B cell (primary cell): Measurements from ENCODE around the gene CYTH4. TPM values are rescaled to one million over a fixed set of nuclear protein-coding genes. Genes with fewer than 3 reads are reported as not detected.

Experiments
- ATAC-seq: fragments of 200-7000 bp; cut with Tn5 transposase; one replicate; pipeline ENCODE4 v1.10.0; 2021; ENCODE audit warnings: low read depth, mild to moderate bottlenecking, moderate number of reproducible peaks, moderate library complexity
- CTCF ChIA-PET: fragments of 350-600 bp; sonication (Branson Sonifier 250); formaldehyde crosslinking; loops from one replicate; lab custom pipeline; 2021; ENCODE audit warnings: antibody characterized with exemption, inconsistent platforms; lab: Charles Lee
- POLR2A ChIA-PET: fragments of 350-600 bp; sonication (Branson Sonifier 250); formaldehyde crosslinking; loops from one replicate; lab custom pipeline; 2021; ENCODE audit warnings: antibody characterized with exemption; lab: Charles Lee
- DNase-seq: peaks from one replicate; pipeline ENCODE4 v3.0.0; 2013
- H2AFZ ChIP-seq: 2 replicates; pipeline ENCODE4 v1.6.1; 2012; ENCODE audit warnings: mild to moderate bottlenecking, low read depth, low read length; ENCODE audit not compliant: insufficient read depth, poor library complexity, severe bottlenecking
- H3K27ac ChIP-seq, 2 donors: 1 replicate in 1 of 2; 2 replicates in 1 of 2; pipeline ENCODE4 v1.5.1; 2012 to 2013; ENCODE audit warnings: low read length in 2 of 2, mild to moderate bottlenecking in 2 of 2, moderate library complexity in 1 of 2
- H3K27me3 ChIP-seq, 4 experiments: fragments of 200-600 bp in 1 of 4; sonication (generic) in 1 of 4; replicated peaks in 1 of 4; 1 replicate in 2 of 4; 2 replicates in 2 of 4; pipeline versions ENCODE4 v1.6.1 to v1.7.0; 2013 to 2016; ENCODE audit warnings: low read length in 3 of 4, mild to moderate bottlenecking in 2 of 4, mixed read lengths in 1 of 4, moderate library complexity in 1 of 4; ENCODE audit not compliant: insufficient read depth in 4 of 4, control insufficient read depth in 3 of 4; ENCODE audit errors: control extremely low read depth in 1 of 4
- H3K36me3 ChIP-seq, 2 experiments: replicated peaks in 1 of 2; 1 replicate in 1 of 2; 2 replicates in 1 of 2; pipeline versions ENCODE4 v1.6.1 to v1.7.1; 2013; ENCODE audit warnings: low read length in 1 of 2; ENCODE audit not compliant: insufficient read depth in 2 of 2, control insufficient read depth in 1 of 2; ENCODE audit errors: control extremely low read depth in 1 of 2, extremely low read depth in 1 of 2
- H3K4me1 ChIP-seq, 2 donors: fragments of 200-600 bp in 1 of 2; sonication (generic) in 1 of 2; 1 replicate in 1 of 2; 2 replicates in 1 of 2; pipeline versions ENCODE4 v1.5.1 to v1.6.1; 2013 to 2017; ENCODE audit warnings: low read length in 2 of 2; ENCODE audit not compliant: control insufficient read depth in 2 of 2, insufficient read depth in 2 of 2
- H3K4me2 ChIP-seq: replicated peaks from 2 replicates; pipeline ENCODE3; 2012; ENCODE audit warnings: mild to moderate bottlenecking, low read depth, low read length; ENCODE audit not compliant: poor library complexity, severe bottlenecking
- H3K4me3 ChIP-seq, 5 experiments: fragments of 200-600 bp in 1 of 5; sonication (generic) in 1 of 5; 1 replicate in 3 of 5; 2 replicates in 2 of 5; pipeline versions ENCODE4 v1.5.1 to v1.7.0; 2011 to 2016; ENCODE audit warnings: low read length in 4 of 5, mild to moderate bottlenecking in 4 of 5, low read depth in 2 of 5, control low read depth in 1 of 5, moderate library complexity in 1 of 5; ENCODE audit not compliant: insufficient read depth in 1 of 5; ENCODE audit errors: control extremely low read depth in 1 of 5, extremely low read depth in 1 of 5
- H3K79me2 ChIP-seq: fragments of 200-600 bp; sonication (generic); one replicate; pipeline ENCODE4 v1.6.0; 2016; ENCODE audit warnings: low read length; ENCODE audit not compliant: control insufficient read depth, insufficient read depth
- H3K9ac ChIP-seq: fragments of 200-600 bp; sonication (generic); 2 replicates; pipeline ENCODE4 v1.6.1; 2017; ENCODE audit warnings: mild to moderate bottlenecking, low read length, moderate library complexity
- H3K9me3 ChIP-seq, 3 donors: one replicate each; pipeline versions ENCODE4 v1.6.1 to v1.7.1; 2013; ENCODE audit warnings: low read length in 2 of 3; ENCODE audit not compliant: control insufficient read depth in 2 of 3, insufficient read depth in 1 of 3; ENCODE audit errors: control extremely low read depth in 1 of 3
- H4K20me1 ChIP-seq: 2 replicates; pipeline ENCODE4 v1.6.0; 2012; ENCODE audit warnings: mild to moderate bottlenecking, low read length; ENCODE audit not compliant: insufficient read depth, control insufficient read depth, poor library complexity, severe bottlenecking
- H3K27ac Mint-ChIP-seq: one replicate; pipeline ENCODE4 v1.8.0; 2021; ENCODE audit warnings: mixed read lengths
- H3K27me3 Mint-ChIP-seq: one replicate; pipeline ENCODE4 v1.8.0; 2021; ENCODE audit warnings: mixed read lengths
- H3K4me1 Mint-ChIP-seq: one replicate; pipeline ENCODE4 v1.8.0; 2021; ENCODE audit warnings: mixed read lengths
- H3K4me3 Mint-ChIP-seq: one replicate; pipeline ENCODE4 v1.8.0; 2021; ENCODE audit warnings: mixed read lengths
- H3K9me3 Mint-ChIP-seq: one replicate; pipeline ENCODE4 v1.8.0; 2022; ENCODE audit warnings: mixed read lengths; ENCODE audit not compliant: insufficient read depth
- EZH2 ChIP-seq: IDR thresholded peaks from 2 replicates; pipeline ENCODE4 v1.6.1; 2012; ENCODE audit warnings: borderline replicate concordance, low read depth, mild to moderate bottlenecking, moderate library complexity, low read length; ENCODE audit not compliant: insufficient read depth, poor library complexity, severe bottlenecking
- WGBS: methylation state at CpG from one replicate; pipeline ENCODE4 v1.1.5; 2013; ENCODE audit warnings: missing lambda C conversion rate; ENCODE audit not compliant: insufficient coverage; 5-methylcytosine and 5-hydroxymethylcytosine counted together
- intact Hi-C: fragments of 100-400 bp; cut with micrococcal nuclease; formaldehyde crosslinking; loops from one replicate; pipeline ENCODE4 v1.10.0; 2022
- polyA plus RNA-seq: library from polyadenylated mRNA; depleted of rRNA; stranded (reverse); fragments of >200 nt; gene quantifications from 2 replicates; pipeline ENCODE4 v1.2.3, GENCODE V29; 2012
- total RNA-seq, 2 donors: library from RNA; stranded (reverse); fragments of 120-200 nt in 1 of 2; gene quantifications; 1 replicate in 1 of 2; 2 replicates in 1 of 2; pipeline versions ENCODE4 v1.2.3 to v1.2.4, GENCODE V29; 2013 to 2022
- TF ChIP-seq, protein P1 (sequence below): fragments of 200-600 bp; IDR thresholded peaks from one replicate; pipeline ENCODE4 v1.8.0; 2022; ENCODE audit warnings: antibody characterized with exemption, mild to moderate bottlenecking

Gene CYTH4
- total and polyA plus RNA-seq, 2 donors (not counting 1 experiment from before 2014, with no cell fraction given), result 98.0 to 154 TPM

DNA sequence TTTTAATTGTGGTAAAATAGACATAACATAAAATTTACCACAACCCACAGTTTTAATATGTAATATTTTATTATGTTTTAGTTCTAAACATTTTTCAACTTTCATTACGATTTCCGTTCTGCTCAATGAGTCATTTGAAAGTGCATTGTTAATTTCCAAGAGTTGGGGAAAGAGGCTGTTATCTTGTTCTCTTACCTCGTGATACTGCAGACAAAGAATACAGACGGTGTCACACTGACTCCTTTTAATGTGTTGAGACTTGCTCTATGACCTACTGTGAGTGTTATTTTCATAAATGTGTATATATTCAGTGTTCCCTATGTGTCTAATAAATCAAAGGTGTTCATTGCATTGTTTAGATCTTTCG is 27.5 kb upstream of the CYTH4 start:
- ChIA-PET CTCF (interaction anchor here (0.9 to 3.4 kb wide), 4 partner anchors 11 to 203 kb away, joined by 3 to 10 read pairs (median 4); partner anchors contain the start of gene RAC2), POLR2A (no interaction called here)
- Histone ChIP-seq H3K27ac (no peak overlapping the region), H3K4me1 (peaks cover 19 to 24% of the 10 kb centered on the region in 2 donors), H3K9ac (no peak overlapping the region), H3K4me3 (no peak overlapping the region), H3K79me2 (peaks cover 7% of the 10 kb centered on the region), H2AFZ (no peak overlapping the region), H3K9me3 (no peaks in the 10 kb centered on the region), H4K20me1 (no peaks in the 10 kb centered on the region), H3K27me3 (no peaks in the 10 kb centered on the region), H3K36me3 (no peaks in the 10 kb centered on the region), H3K4me2 (no peak overlapping the region)
- intact Hi-C loops, result no loop called here
- H3K4me1 Mint-ChIP-seq, result peaks cover 29% of the 10 kb centered on the region
- H3K27me3 Mint-ChIP-seq, result no peaks in the 10 kb centered on the region
- no peak for TF ChIP-seq EZH2
- TF ChIP-seq, protein P1, sequence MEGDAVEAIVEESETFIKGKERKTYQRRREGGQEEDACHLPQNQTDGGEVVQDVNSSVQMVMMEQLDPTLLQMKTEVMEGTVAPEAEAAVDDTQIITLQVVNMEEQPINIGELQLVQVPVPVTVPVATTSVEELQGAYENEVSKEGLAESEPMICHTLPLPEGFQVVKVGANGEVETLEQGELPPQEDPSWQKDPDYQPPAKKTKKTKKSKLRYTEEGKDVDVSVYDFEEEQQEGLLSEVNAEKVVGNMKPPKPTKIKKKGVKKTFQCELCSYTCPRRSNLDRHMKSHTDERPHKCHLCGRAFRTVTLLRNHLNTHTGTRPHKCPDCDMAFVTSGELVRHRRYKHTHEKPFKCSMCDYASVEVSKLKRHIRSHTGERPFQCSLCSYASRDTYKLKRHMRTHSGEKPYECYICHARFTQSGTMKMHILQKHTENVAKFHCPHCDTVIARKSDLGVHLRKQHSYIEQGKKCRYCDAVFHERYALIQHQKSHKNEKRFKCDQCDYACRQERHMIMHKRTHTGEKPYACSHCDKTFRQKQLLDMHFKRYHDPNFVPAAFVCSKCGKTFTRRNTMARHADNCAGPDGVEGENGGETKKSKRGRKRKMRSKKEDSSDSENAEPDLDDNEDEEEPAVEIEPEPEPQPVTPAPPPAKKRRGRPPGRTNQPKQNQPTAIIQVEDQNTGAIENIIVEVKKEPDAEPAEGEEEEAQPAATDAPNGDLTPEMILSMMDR, result no peak
- no peaks in the 10 kb centered on the region for H3K9me3 Mint-ChIP-seq
- DNase-seq, result no peak
- WGBS, result 80% methylated on average over 1 of the region's 5 CpGs
- H3K4me3 Mint-ChIP-seq, result no peak overlapping the region
- H3K27ac Mint-ChIP-seq, result no peak overlapping the region
- no peak for ATAC-seq

DNA sequence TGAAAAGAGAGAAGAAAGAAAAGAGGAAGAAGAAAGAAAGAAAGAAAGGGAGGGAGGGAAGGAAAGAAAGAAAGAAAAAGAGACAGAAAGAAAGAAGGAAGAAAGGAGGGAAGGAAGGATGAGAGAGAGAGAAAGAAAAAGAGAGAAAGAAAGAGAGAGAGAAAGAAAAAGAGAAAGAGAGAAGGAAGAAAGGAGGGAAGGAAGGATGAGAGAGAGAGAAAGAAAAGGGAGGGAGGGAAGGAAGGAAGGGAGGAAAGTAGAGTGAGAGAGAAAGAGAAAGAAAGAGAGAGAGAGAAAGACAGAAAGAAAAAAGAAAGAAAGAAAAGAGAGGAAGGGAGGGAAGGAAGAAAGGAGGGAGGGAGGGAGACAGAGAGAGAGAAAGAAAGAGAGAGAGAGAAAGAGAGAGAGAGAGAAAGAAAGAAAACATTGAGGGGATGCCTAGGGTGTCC is 26.7 kb upstream of the CYTH4 start:
- no peaks in the 10 kb centered on the region for H3K9me3 Mint-ChIP-seq
- H3K4me2 ChIP-seq, result no peak overlapping the region
- H3K4me3 Mint-ChIP-seq, result no peak overlapping the region
- H3K27me3 Mint-ChIP-seq, result no peaks in the 10 kb centered on the region
- H3K4me1 ChIP-seq, result peaks cover 25 to 31% of the 10 kb centered on the region in 2 donors
- CTCF ChIA-PET, result interaction anchor here (1.1 to 1.6 kb wide), 3 partner anchors 12 to 58 kb away, joined by 3 to 5 read pairs (median 3); partner anchors contain the start of gene RAC2
- ATAC-seq, result no peak
- no peak for TF ChIP-seq EZH2
- TF ChIP-seq, protein P1, result peak; percentile 42
- no peak overlapping the region for H3K27ac ChIP-seq
- H3K4me1 Mint-ChIP-seq, result peaks cover 29% of the 10 kb centered on the region
- POLR2A ChIA-PET, result interaction anchor here (1.1 kb wide), 1 partner anchor 26 kb away, joined by 5 read pairs; no protein-coding TSS in a partner anchor
- no peaks in the 10 kb centered on the region for H3K36me3 ChIP-seq
- H3K79me2 ChIP-seq, result peaks cover 5% of the 10 kb centered on the region
- no peak overlapping the region for H2AFZ ChIP-seq
- H3K9ac ChIP-seq, result no peak overlapping the region
- no peaks in the 10 kb centered on the region for H3K9me3 ChIP-seq
- H3K27me3 ChIP-seq, result no peaks in the 10 kb centered on the region
- H3K27ac Mint-ChIP-seq, result peak overlapping the region; percentile 26
- DNase-seq, result no peak
- H4K20me1 ChIP-seq, result no peaks in the 10 kb centered on the region
- no peak overlapping the region for H3K4me3 ChIP-seq
- intact Hi-C loops, result no loop called here
